PC-9 (cell line): ENCODE data around the gene ETV4. TPM values are rescaled to one million over a fixed set of nuclear protein-coding genes. Genes with fewer than 3 reads are reported as not detected.

Experiments used
- BruUV-seq: library from RNA; stranded (reverse); fragments of 400-500 nt; replicated peaks from 2 replicates; lab custom pipeline; 2021; lab: Mats Ljungman, UMichigan
- CTCF ChIA-PET: fragments of 300-600 bp; sonication (Branson Sonifier 250); formaldehyde crosslinking; loops from one replicate; lab custom pipeline; 2022; ENCODE audit warnings: antibody characterized with exemption; lab: Charles Lee
- POLR2A ChIA-PET: fragments of 300-600 bp; sonication (Branson Sonifier 250); formaldehyde crosslinking; loops from one replicate; lab custom pipeline; 2022; ENCODE audit warnings: antibody characterized with exemption; ENCODE audit not compliant: unreplicated experiment; lab: Charles Lee
- DNase-seq, 2 experiments: peaks; one replicate each; pipeline versions ENCODE4 v3.0.0 to v3.0.0-alpha.2; 2015 to 2022; ENCODE audit warnings: mixed read lengths in 1 of 2
- H2AFZ ChIP-seq: fragments of 200-600 bp; sonication (generic); 2 replicates; pipeline ENCODE4 v1.8.1; 2017; ENCODE audit warnings: antibody characterized with exemption
- H3F3A ChIP-seq: fragments of 200-600 bp; sonication (generic); 2 replicates; pipeline ENCODE4 v1.8.1; 2017; ENCODE audit warnings: antibody characterized with exemption, mild to moderate bottlenecking, low read depth; ENCODE audit not compliant: insufficient read depth
- H3K27ac ChIP-seq: fragments of 200-600 bp; sonication (generic); 2 replicates; pipeline ENCODE4 v1.6.1; 2016; ENCODE audit warnings: mixed run types
- H3K27me3 ChIP-seq: fragments of 200-600 bp; sonication (generic); 2 replicates; pipeline ENCODE4 v1.6.1; 2016; ENCODE audit warnings: low read depth, mixed run types; ENCODE audit not compliant: insufficient read depth
- H3K36me3 ChIP-seq: fragments of 200-600 bp; sonication (generic); 2 replicates; pipeline ENCODE4 v1.6.1; 2016; ENCODE audit warnings: low read depth, mixed run types
- H3K4me1 ChIP-seq: fragments of 200-600 bp; sonication (generic); replicated peaks from 2 replicates; pipeline ENCODE4 v1.6.1; 2016; ENCODE audit warnings: mixed run types; ENCODE audit not compliant: insufficient read depth
- H3K4me2 ChIP-seq: fragments of 200-600 bp; sonication (generic); 2 replicates; pipeline ENCODE4 v1.6.1; 2017; ENCODE audit warnings: mixed run types
- H3K4me3 ChIP-seq: fragments of 200-600 bp; sonication (generic); 2 replicates; pipeline ENCODE4 v1.6.1; 2016; ENCODE audit warnings: mixed run types
- H3K79me2 ChIP-seq: fragments of 200-600 bp; sonication (generic); 2 replicates; pipeline ENCODE4 v1.6.1; 2017; ENCODE audit warnings: low read depth, mixed run types
- H3K9me2 ChIP-seq: fragments of 200-600 bp; sonication (generic); 2 replicates; pipeline ENCODE4 v1.8.1; 2017; ENCODE audit warnings: mild to moderate bottlenecking; ENCODE audit not compliant: insufficient read depth
- H3K9me3 ChIP-seq: fragments of 200-600 bp; sonication (generic); 2 replicates; pipeline ENCODE4 v1.8.1; 2016; ENCODE audit warnings: low read depth; ENCODE audit not compliant: insufficient read depth
- H4K20me1 ChIP-seq: fragments of 200-600 bp; sonication (generic); 2 replicates; pipeline ENCODE4 v1.8.1; 2017; ENCODE audit not compliant: insufficient read depth
- CTCF ChIP-seq: fragments of 200-600 bp; sonication (generic); conservative IDR thresholded peaks from 2 replicates; pipeline ENCODE4 v1.6.1; 2017; ENCODE audit warnings: mixed run types, antibody characterized with exemption, mild to moderate bottlenecking, moderate library complexity
- EZH2 ChIP-seq: fragments of 200-600 bp; sonication (generic); IDR thresholded peaks from 2 replicates; pipeline ENCODE4 v1.8.0; 2017; ENCODE audit warnings: antibody characterized with exemption, low read depth
- intact Hi-C: fragments of 100-400 bp; cut with micrococcal nuclease; formaldehyde crosslinking; loops from one replicate; pipeline ENCODE4 v1.10.0; 2022; ENCODE audit not compliant: unreplicated experiment
- total RNA-seq: library from RNA; stranded (reverse); gene quantifications from 2 replicates; pipeline ENCODE4 v1.2.3, GENCODE V29; 2021

The ETV4 gene
- total RNA-seq, 1 experiment from 2014 or later, result 84.2 TPM

- CTCF ChIA-PET, result interaction anchor here (0.6 to 0.7 kb wide), 2 partner anchors 35 to 55 kb away, joined by 4 to 7 read pairs; no protein-coding TSS in a partner anchor
- no peaks in the 10 kb centered on the region for H3K9me3 ChIP-seq
- TF ChIP-seq CTCF, result no peak
- H3K4me2 ChIP-seq, result no peak overlapping the region
- no peak overlapping the region for H3K27ac ChIP-seq
- no peaks in the 10 kb centered on the region for H3K27me3 ChIP-seq
- BruUV-seq, result no TSS peak
- peaks cover 31% of the 10 kb centered on the region for H3K36me3 ChIP-seq
- intact Hi-C loops, result loop anchor here (5.0 kb wide), 2 partner anchors 171 to 241 kb away; no protein-coding TSS in a partner anchor
- POLR2A ChIA-PET, result no interaction called here
- H2AFZ ChIP-seq, result no peak overlapping the region
- H3K9me2 ChIP-seq, result no peaks in the 10 kb centered on the region
- H3K4me1 ChIP-seq, result no peaks in the 10 kb centered on the region
- DNase-seq, result no peak
- peaks cover 27% of the 10 kb centered on the region; the same call in 1 of the 2 replicates for H3F3A ChIP-seq
- peaks cover 16% of the 10 kb centered on the region for H4K20me1 ChIP-seq
- H3K4me3 ChIP-seq, result no peak overlapping the region
- no peaks in the 10 kb centered on the region for H3K79me2 ChIP-seq
These were observed 24.8 kb downstream of the ETV4 start for GRCh38 chr17:43521389-43521788.

GRCh38 chr17:43517615-43518386 lies 28.3 kb downstream of the ETV4 start:
- H3K36me3 ChIP-seq, result peaks cover 32% of the 10 kb centered on the region
- H4K20me1 ChIP-seq, result peaks cover 7% of the 10 kb centered on the region; the same call in 1 of the 2 replicates
- DNase-seq, result no peak
- H3K27ac ChIP-seq, result no peak overlapping the region
- no peaks in the 10 kb centered on the region for H3K4me1 ChIP-seq
- TF ChIP-seq EZH2 (no peak), CTCF (no peak)
- ChIA-PET POLR2A (interaction anchor here (0.6 kb wide), 1 partner anchor 167 kb away, joined by 11 read pairs; no protein-coding TSS in a partner anchor), CTCF (no interaction called here)
- intact Hi-C loops, result no loop called here
- no peaks in the 10 kb centered on the region for H3K9me3 ChIP-seq
- no TSS peak for BruUV-seq
- no peaks in the 10 kb centered on the region for H3K9me2 ChIP-seq
- no peak overlapping the region for H2AFZ ChIP-seq
- H3K27me3 ChIP-seq, result no peaks in the 10 kb centered on the region
- no peaks in the 10 kb centered on the region for H3K79me2 ChIP-seq
- H3K4me2 ChIP-seq, result no peak overlapping the region
- H3F3A ChIP-seq, result peaks cover 14% of the 10 kb centered on the region; the same call in 1 of the 2 replicates
- no peak overlapping the region for H3K4me3 ChIP-seq

GRCh38 chr17:43517161-43517560 lies 29.0 kb downstream of the ETV4 start:
- ChIA-PET POLR2A (no interaction called here), CTCF (no interaction called here)
- H3K9me2 ChIP-seq, result no peaks in the 10 kb centered on the region
- H3K27me3 ChIP-seq, result no peaks in the 10 kb centered on the region
- no peaks in the 10 kb centered on the region for H3K4me1 ChIP-seq
- no peak overlapping the region for H3K4me2 ChIP-seq
- no peak for TF ChIP-seq CTCF
- TF ChIP-seq EZH2, result no peak
- DNase-seq, result no peak
- peaks cover 7% of the 10 kb centered on the region; the same call in 1 of the 2 replicates for H4K20me1 ChIP-seq
- no peak overlapping the region for H2AFZ ChIP-seq
- no TSS peak for BruUV-seq
- H3K27ac ChIP-seq, result no peak overlapping the region
- intact Hi-C loops, result no loop called here
- H3K9me3 ChIP-seq, result no peaks in the 10 kb centered on the region
- H3K4me3 ChIP-seq, result no peak overlapping the region
- H3K79me2 ChIP-seq, result no peaks in the 10 kb centered on the region
- H3F3A ChIP-seq, result peaks cover 14% of the 10 kb centered on the region; the same call in 1 of the 2 replicates
- H3K36me3 ChIP-seq, result peaks cover 29% of the 10 kb centered on the region
